ENCODE measurements around the gene PRR29.
"Not testable (repeated sequence)": the region's sequence is repeated elsewhere in the genome, so short reads cannot be mapped to it uniquely, and the experiment has no call there.

DNA sequence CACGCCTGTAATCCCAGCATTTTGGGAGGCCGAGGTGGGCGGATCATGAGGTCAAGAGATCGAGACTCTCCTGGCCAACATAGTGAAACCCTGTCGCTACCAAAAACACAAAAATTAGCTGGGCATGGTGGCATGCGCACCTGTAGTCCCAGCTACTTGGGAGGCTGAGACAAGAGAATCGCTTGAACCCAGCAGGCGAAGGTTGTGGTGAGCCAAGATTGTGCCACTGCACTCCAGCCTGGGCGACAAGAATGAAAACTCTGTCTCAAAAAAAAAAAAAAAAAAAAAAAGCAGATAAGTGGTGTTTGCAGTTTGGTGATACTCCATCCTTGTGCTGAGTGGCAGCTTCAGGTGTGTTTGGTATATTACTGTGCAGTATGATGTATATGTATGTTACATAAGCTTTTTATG is 21.4 kb downstream of the PRR29 start:
- not testable (repeated sequence) for TF ChIP-seq CTCF, POLR2A (IDR thresholded peaks at IDR 0.05)
